B cell (primary cell): Measurements from ENCODE around the gene ARRDC1. TPM values are rescaled to one million over a fixed set of nuclear protein-coding genes. Genes with fewer than 3 reads are reported as not detected.

Source experiments
- ATAC-seq: fragments of 200-7000 bp; cut with Tn5 transposase; one replicate; pipeline ENCODE4 v1.10.0; 2021; ENCODE audit warnings: low read depth, mild to moderate bottlenecking, moderate number of reproducible peaks, moderate library complexity
- CTCF ChIA-PET: fragments of 350-600 bp; sonication (Branson Sonifier 250); formaldehyde crosslinking; loops from one replicate; lab custom pipeline; 2021; ENCODE audit warnings: antibody characterized with exemption, inconsistent platforms; lab: Charles Lee
- POLR2A ChIA-PET: fragments of 350-600 bp; sonication (Branson Sonifier 250); formaldehyde crosslinking; loops from one replicate; lab custom pipeline; 2021; ENCODE audit warnings: antibody characterized with exemption; lab: Charles Lee
- DNase-seq: peaks from one replicate; pipeline ENCODE4 v3.0.0; 2013
- H2AFZ ChIP-seq: 2 replicates; pipeline ENCODE4 v1.6.1; 2012; ENCODE audit warnings: mild to moderate bottlenecking, low read depth, low read length; ENCODE audit not compliant: insufficient read depth, poor library complexity, severe bottlenecking
- H3K27ac ChIP-seq, 2 donors: 1 replicate in 1 of 2; 2 replicates in 1 of 2; pipeline ENCODE4 v1.5.1; 2012 to 2013; ENCODE audit warnings: low read length in 2 of 2, mild to moderate bottlenecking in 2 of 2, moderate library complexity in 1 of 2
- H3K27me3 ChIP-seq, 4 experiments: fragments of 200-600 bp in 1 of 4; sonication (generic) in 1 of 4; replicated peaks in 1 of 4; 1 replicate in 2 of 4; 2 replicates in 2 of 4; pipeline versions ENCODE4 v1.6.1 to v1.7.0; 2013 to 2016; ENCODE audit warnings: low read length in 3 of 4, mild to moderate bottlenecking in 2 of 4, mixed read lengths in 1 of 4, moderate library complexity in 1 of 4; ENCODE audit not compliant: insufficient read depth in 4 of 4, control insufficient read depth in 3 of 4; ENCODE audit errors: control extremely low read depth in 1 of 4
- H3K36me3 ChIP-seq, 2 experiments: replicated peaks in 1 of 2; 1 replicate in 1 of 2; 2 replicates in 1 of 2; pipeline versions ENCODE4 v1.6.1 to v1.7.1; 2013; ENCODE audit warnings: low read length in 1 of 2; ENCODE audit not compliant: insufficient read depth in 2 of 2, control insufficient read depth in 1 of 2; ENCODE audit errors: control extremely low read depth in 1 of 2, extremely low read depth in 1 of 2
- H3K4me1 ChIP-seq, 2 donors: fragments of 200-600 bp in 1 of 2; sonication (generic) in 1 of 2; 1 replicate in 1 of 2; 2 replicates in 1 of 2; pipeline versions ENCODE4 v1.5.1 to v1.6.1; 2013 to 2017; ENCODE audit warnings: low read length in 2 of 2; ENCODE audit not compliant: control insufficient read depth in 2 of 2, insufficient read depth in 2 of 2
- H3K4me2 ChIP-seq: replicated peaks from 2 replicates; pipeline ENCODE3; 2012; ENCODE audit warnings: mild to moderate bottlenecking, low read depth, low read length; ENCODE audit not compliant: poor library complexity, severe bottlenecking
- H3K4me3 ChIP-seq, 5 experiments: fragments of 200-600 bp in 1 of 5; sonication (generic) in 1 of 5; 1 replicate in 3 of 5; 2 replicates in 2 of 5; pipeline versions ENCODE4 v1.5.1 to v1.7.0; 2011 to 2016; ENCODE audit warnings: low read length in 4 of 5, mild to moderate bottlenecking in 4 of 5, low read depth in 2 of 5, control low read depth in 1 of 5, moderate library complexity in 1 of 5; ENCODE audit not compliant: insufficient read depth in 1 of 5; ENCODE audit errors: control extremely low read depth in 1 of 5, extremely low read depth in 1 of 5
- H3K79me2 ChIP-seq: fragments of 200-600 bp; sonication (generic); one replicate; pipeline ENCODE4 v1.6.0; 2016; ENCODE audit warnings: low read length; ENCODE audit not compliant: control insufficient read depth, insufficient read depth
- H3K9ac ChIP-seq: fragments of 200-600 bp; sonication (generic); 2 replicates; pipeline ENCODE4 v1.6.1; 2017; ENCODE audit warnings: mild to moderate bottlenecking, low read length, moderate library complexity
- H3K9me3 ChIP-seq, 3 donors: one replicate each; pipeline versions ENCODE4 v1.6.1 to v1.7.1; 2013; ENCODE audit warnings: low read length in 2 of 3; ENCODE audit not compliant: control insufficient read depth in 2 of 3, insufficient read depth in 1 of 3; ENCODE audit errors: control extremely low read depth in 1 of 3
- H4K20me1 ChIP-seq: 2 replicates; pipeline ENCODE4 v1.6.0; 2012; ENCODE audit warnings: mild to moderate bottlenecking, low read length; ENCODE audit not compliant: insufficient read depth, control insufficient read depth, poor library complexity, severe bottlenecking
- H3K27ac Mint-ChIP-seq: one replicate; pipeline ENCODE4 v1.8.0; 2021; ENCODE audit warnings: mixed read lengths
- H3K27me3 Mint-ChIP-seq: one replicate; pipeline ENCODE4 v1.8.0; 2021; ENCODE audit warnings: mixed read lengths
- H3K4me1 Mint-ChIP-seq: one replicate; pipeline ENCODE4 v1.8.0; 2021; ENCODE audit warnings: mixed read lengths
- H3K4me3 Mint-ChIP-seq: one replicate; pipeline ENCODE4 v1.8.0; 2021; ENCODE audit warnings: mixed read lengths
- H3K9me3 Mint-ChIP-seq: one replicate; pipeline ENCODE4 v1.8.0; 2022; ENCODE audit warnings: mixed read lengths; ENCODE audit not compliant: insufficient read depth
- EZH2 ChIP-seq: IDR thresholded peaks from 2 replicates; pipeline ENCODE4 v1.6.1; 2012; ENCODE audit warnings: borderline replicate concordance, low read depth, mild to moderate bottlenecking, moderate library complexity, low read length; ENCODE audit not compliant: insufficient read depth, poor library complexity, severe bottlenecking
- WGBS: methylation state at CpG from one replicate; pipeline ENCODE4 v1.1.5; 2013; ENCODE audit warnings: missing lambda C conversion rate; ENCODE audit not compliant: insufficient coverage; 5-methylcytosine and 5-hydroxymethylcytosine counted together
- intact Hi-C: fragments of 100-400 bp; cut with micrococcal nuclease; formaldehyde crosslinking; loops from one replicate; pipeline ENCODE4 v1.10.0; 2022
- polyA plus RNA-seq: library from polyadenylated mRNA; depleted of rRNA; stranded (reverse); fragments of >200 nt; gene quantifications from 2 replicates; pipeline ENCODE4 v1.2.3, GENCODE V29; 2012
- total RNA-seq, 2 donors: library from RNA; stranded (reverse); fragments of 120-200 nt in 1 of 2; gene quantifications; 1 replicate in 1 of 2; 2 replicates in 1 of 2; pipeline versions ENCODE4 v1.2.3 to v1.2.4, GENCODE V29; 2013 to 2022
- TF ChIP-seq, protein P1 (sequence below): fragments of 200-600 bp; IDR thresholded peaks from one replicate; pipeline ENCODE4 v1.8.0; 2022; ENCODE audit warnings: antibody characterized with exemption, mild to moderate bottlenecking

The ARRDC1 gene
- total and polyA plus RNA-seq, 2 donors (not counting 1 experiment from before 2014, with no cell fraction given) = 89.2 to 227 TPM

DNA sequence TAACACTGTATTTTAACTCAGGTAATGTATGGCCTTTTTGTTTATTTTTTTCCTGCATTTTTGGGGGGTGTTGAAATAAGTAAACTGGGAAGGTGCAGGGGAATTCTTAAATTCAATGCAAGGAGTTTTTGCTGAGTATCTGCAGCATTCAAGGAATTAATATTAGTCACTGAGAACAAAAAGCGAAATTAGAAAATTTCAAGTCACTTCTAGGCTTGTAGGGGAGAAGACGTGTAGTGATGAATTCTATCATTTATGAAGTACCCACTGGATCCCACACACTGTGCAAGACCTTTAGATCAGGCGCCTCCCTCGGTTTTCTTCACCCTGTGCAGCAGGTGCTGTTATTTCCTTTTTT, 14.5 kb downstream of the ARRDC1 start:
- peak overlapping the region; percentile 74 for H3K9ac ChIP-seq
- no CpG with 5 or more reads among the region's 4 CpGs for WGBS

DNA sequence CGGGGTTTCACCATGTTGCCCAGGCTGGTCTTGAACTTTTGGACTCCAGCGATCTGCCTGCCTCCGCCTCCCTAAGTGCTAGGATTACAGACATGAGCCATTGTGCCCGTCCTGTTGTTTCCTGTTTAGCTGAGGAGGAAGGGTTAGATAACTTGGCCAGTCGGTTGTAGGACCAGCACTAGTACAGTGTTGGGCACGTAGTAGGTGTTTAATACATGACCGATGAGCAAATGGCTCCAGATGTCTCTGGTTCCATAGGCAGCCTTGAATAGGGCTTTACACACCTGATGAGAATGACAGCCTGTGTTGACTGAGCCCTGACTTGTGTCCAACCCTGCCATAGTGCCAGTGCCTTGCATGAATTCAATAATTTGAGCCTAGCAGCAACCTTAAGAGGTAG, 15.1 kb downstream of the ARRDC1 start:
- CTCF ChIA-PET = no interaction called here
- Histone ChIP-seq H3K27ac (no peak overlapping the region), H3K27me3 (no peaks in the 10 kb centered on the region), H4K20me1 (peaks cover 57% of the 10 kb centered on the region), H3K36me3 (peaks cover 3% of the 10 kb centered on the region in 2 experiments), H3K9ac (no peak overlapping the region), H2AFZ (no peak overlapping the region), H3K9me3 (no peaks in the 10 kb centered on the region), H3K79me2 (peaks cover 84% of the 10 kb centered on the region), H3K4me3 (no peak overlapping the region), H3K4me1 (peaks cover 33 to 45% of the 10 kb centered on the region in 2 donors), H3K4me2 (peak overlapping the region; percentile 4)
- 81% methylated on average over 6 of the region's 7 CpGs for WGBS
- peaks cover 49% of the 10 kb centered on the region for H3K4me1 Mint-ChIP-seq
- H3K9me3 Mint-ChIP-seq = no peaks in the 10 kb centered on the region
- no peaks in the 10 kb centered on the region for H3K27me3 Mint-ChIP-seq
- POLR2A ChIA-PET = no interaction called here
- peak overlapping the region; percentile 16 for H3K4me3 Mint-ChIP-seq
- ATAC-seq = no peak
- H3K27ac Mint-ChIP-seq = peak overlapping the region; percentile 27
- no peak for TF ChIP-seq EZH2
- TF ChIP-seq, protein P1, sequence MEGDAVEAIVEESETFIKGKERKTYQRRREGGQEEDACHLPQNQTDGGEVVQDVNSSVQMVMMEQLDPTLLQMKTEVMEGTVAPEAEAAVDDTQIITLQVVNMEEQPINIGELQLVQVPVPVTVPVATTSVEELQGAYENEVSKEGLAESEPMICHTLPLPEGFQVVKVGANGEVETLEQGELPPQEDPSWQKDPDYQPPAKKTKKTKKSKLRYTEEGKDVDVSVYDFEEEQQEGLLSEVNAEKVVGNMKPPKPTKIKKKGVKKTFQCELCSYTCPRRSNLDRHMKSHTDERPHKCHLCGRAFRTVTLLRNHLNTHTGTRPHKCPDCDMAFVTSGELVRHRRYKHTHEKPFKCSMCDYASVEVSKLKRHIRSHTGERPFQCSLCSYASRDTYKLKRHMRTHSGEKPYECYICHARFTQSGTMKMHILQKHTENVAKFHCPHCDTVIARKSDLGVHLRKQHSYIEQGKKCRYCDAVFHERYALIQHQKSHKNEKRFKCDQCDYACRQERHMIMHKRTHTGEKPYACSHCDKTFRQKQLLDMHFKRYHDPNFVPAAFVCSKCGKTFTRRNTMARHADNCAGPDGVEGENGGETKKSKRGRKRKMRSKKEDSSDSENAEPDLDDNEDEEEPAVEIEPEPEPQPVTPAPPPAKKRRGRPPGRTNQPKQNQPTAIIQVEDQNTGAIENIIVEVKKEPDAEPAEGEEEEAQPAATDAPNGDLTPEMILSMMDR = no peak
- intact Hi-C loops = no loop called here
- no peak for DNase-seq

More for the DNA sequence above, 14.5 kb downstream of the ARRDC1 start:
- peaks cover 28 to 40% of the 10 kb centered on the region in 2 donors for H3K4me1 ChIP-seq
- TF ChIP-seq EZH2 = no peak
- TF ChIP-seq, protein P1 = no peak
- Mint-ChIP-seq H3K4me3 (peak overlapping the region; percentile 83), H3K4me1 (peaks cover 43% of the 10 kb centered on the region), H3K27me3 (no peaks in the 10 kb centered on the region), H3K27ac (peak overlapping the region; percentile 78), H3K9me3 (no peaks in the 10 kb centered on the region)
- ChIA-PET POLR2A (interaction anchor here (2.1 kb wide), 1 partner anchor 8 kb away, joined by 10 read pairs; no protein-coding TSS in a partner anchor), CTCF (interaction anchor here (1.7 kb wide), 1 partner anchor 41 kb away, joined by 5 read pairs; the partner anchor contains the start of gene DPH7)
- intact Hi-C loops = no loop called here
- ATAC-seq (no peak), DNase-seq (no peak)
- H4K20me1 ChIP-seq = peaks cover 59% of the 10 kb centered on the region
- no peaks in the 10 kb centered on the region for H3K9me3 ChIP-seq
- H3K27me3 ChIP-seq = no peaks in the 10 kb centered on the region
- peaks cover 3 to 7% of the 10 kb centered on the region in 2 experiments for H3K36me3 ChIP-seq
- H3K4me2 ChIP-seq = peak overlapping the region; percentile 88
- H3K4me3 ChIP-seq = peak overlapping the region; percentile 53 to 78 (median 76)
- peak overlapping the region; percentile 73 for H2AFZ ChIP-seq
- peak overlapping the region in 1 of 2 donors; percentile 69 for H3K27ac ChIP-seq
- peaks cover 83% of the 10 kb centered on the region for H3K79me2 ChIP-seq
